ENCODE data around the gene RAB20.

Gene RAB20

DNA sequence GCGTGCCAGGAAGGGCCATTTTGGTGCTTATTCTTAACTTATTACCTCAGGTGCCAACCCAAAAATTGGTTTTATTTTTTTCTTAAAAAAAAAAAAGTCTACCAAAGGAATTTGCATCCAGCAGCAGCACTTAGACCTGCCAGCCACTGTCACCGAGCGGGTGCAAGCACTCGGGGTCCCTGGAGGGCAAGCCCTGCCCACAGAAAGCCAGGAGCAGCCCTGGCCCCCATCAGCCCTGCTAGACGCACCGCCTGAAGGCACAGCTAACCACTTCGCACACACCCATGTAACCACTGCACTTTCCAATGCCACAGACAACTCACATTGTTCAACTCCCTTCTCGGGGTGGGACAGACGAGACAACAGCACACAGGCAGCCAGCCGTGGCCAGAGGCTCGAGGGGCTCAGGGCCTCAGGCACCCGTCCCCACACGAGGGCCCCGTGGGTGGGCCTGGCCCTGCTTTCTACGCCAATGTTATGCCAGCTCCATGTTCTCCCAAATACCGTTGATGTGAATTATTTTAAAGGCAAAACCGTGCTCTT lies 49.3 kb downstream of the RAB20 start:
- no peaks in the 10 kb centered on the region for H3K27me3 ChIP-seq (ENCODE audit: control insufficient read depth in 1 of 2, insufficient read depth in 2 of 2, low read length in 2 of 2)
- peaks cover 24 to 25% of the 10 kb centered on the region in 2 donors for H3K4me1 ChIP-seq (ENCODE audit: control insufficient read depth in 1 of 2, insufficient read depth in 2 of 2, low read length in 2 of 2)
- H3K4me3 ChIP-seq (ENCODE audit: low read depth in 1 of 2, low read length in 2 of 2) = no peak overlapping the region
- no peaks in the 10 kb centered on the region for H3K9me3 ChIP-seq (ENCODE audit: control insufficient read depth in 1 of 2, low read length in 2 of 2)
- H3K36me3 ChIP-seq (ENCODE audit: control insufficient read depth in 1 of 2, insufficient read depth in 2 of 2, low read length in 2 of 2) = peaks cover 0 to 19% of the 10 kb centered on the region in 2 donors
- no peak overlapping the region for H3K27ac ChIP-seq (ENCODE audit: low read depth, low read length)
- no peak overlapping the region for H3K9ac ChIP-seq (ENCODE audit: low read depth in 1 of 2, low read length in 2 of 2)

DNA sequence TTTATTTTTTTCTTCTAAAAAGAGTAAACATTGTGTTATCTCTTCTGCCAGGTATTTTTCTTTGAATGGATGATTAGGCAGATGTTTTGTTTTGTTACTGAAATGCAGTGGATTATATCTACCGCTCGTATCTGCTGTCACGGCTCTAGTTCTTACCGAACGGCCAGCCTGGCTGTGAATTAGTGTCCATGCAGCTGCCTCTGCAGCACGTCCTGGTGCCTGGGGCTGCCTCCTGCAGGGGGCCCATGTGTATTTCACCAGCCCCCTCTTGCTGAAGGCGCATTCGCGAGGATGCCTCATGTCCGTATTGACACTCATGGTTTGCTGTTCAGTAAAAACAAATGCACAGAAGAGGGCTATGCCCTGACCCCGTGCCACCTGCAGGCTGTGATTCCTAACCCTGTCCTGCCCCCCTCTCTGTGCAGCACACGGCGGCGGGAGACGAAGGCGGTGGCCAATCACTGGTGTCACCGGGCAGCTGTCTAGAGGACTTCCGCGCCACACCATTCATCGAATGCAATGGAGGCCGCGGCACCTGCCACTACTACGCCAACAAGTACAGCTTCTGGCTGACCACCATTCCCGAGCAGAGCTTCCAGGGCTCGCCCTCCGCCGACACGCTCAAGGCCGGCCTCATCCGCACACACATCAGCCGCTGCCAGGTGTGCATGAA lies 49.9 kb downstream of the RAB20 start:
- Histone ChIP-seq H3K4me3 (ENCODE audit: low read depth in 1 of 2, low read length in 2 of 2) (no peak overlapping the region), H3K9me3 (ENCODE audit: control insufficient read depth in 1 of 2, low read length in 2 of 2) (no peaks in the 10 kb centered on the region), H3K27ac (ENCODE audit: low read depth, low read length) (no peak overlapping the region), H3K4me1 (ENCODE audit: control insufficient read depth in 1 of 2, insufficient read depth in 2 of 2, low read length in 2 of 2) (peaks cover 29 to 30% of the 10 kb centered on the region in 2 donors), H3K36me3 (ENCODE audit: control insufficient read depth in 1 of 2, insufficient read depth in 2 of 2, low read length in 2 of 2) (peaks cover 0 to 19% of the 10 kb centered on the region in 2 donors), H3K27me3 (ENCODE audit: control insufficient read depth in 1 of 2, insufficient read depth in 2 of 2, low read length in 2 of 2) (no peaks in the 10 kb centered on the region), H3K9ac (ENCODE audit: low read depth in 1 of 2, low read length in 2 of 2) (no peak overlapping the region)

- Histone ChIP-seq H3K27ac (ENCODE audit: low read depth, low read length) (no peak overlapping the region), H3K36me3 (ENCODE audit: control insufficient read depth in 1 of 2, insufficient read depth in 2 of 2, low read length in 2 of 2) (peaks cover 0 to 19% of the 10 kb centered on the region in 2 donors), H3K4me1 (ENCODE audit: control insufficient read depth in 1 of 2, insufficient read depth in 2 of 2, low read length in 2 of 2) (peaks cover 36 to 43% of the 10 kb centered on the region in 2 donors), H3K9me3 (ENCODE audit: control insufficient read depth in 1 of 2, low read length in 2 of 2) (no peaks in the 10 kb centered on the region), H3K9ac (ENCODE audit: low read depth in 1 of 2, low read length in 2 of 2) (no peak overlapping the region), H3K27me3 (ENCODE audit: control insufficient read depth in 1 of 2, insufficient read depth in 2 of 2, low read length in 2 of 2) (no peaks in the 10 kb centered on the region), H3K4me3 (ENCODE audit: low read depth in 1 of 2, low read length in 2 of 2) (peak overlapping the region in 1 of 2 donors; percentile 11)
These were observed 51.3 kb downstream of the RAB20 start for GRCh38 chr13:110509971-110510786.

DNA sequence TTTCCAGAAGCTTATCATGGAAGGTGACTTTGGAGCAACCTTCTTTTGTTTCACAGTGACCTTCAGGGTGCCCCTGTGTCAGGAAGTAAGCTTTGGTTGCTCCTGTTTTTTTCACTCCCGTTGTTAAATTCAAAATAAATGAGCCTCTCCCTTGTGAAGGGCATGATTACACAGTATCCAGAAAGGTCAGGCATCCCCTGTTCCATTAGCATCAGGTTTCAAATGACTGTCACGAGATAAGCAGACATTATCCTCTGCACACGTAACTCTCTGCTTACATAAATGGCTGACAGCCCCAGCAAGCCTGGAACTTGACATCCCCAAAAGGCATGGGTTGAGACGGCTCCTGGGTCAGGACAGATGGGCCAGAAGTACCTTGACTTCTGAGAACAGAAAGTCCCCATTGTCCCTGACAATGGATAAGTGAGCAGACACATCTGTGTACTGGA lies 52.0 kb downstream of the RAB20 start:
- Histone ChIP-seq H3K4me3 (ENCODE audit: low read depth in 1 of 2, low read length in 2 of 2) (peak overlapping the region in 1 of 2 donors; percentile 11), H3K9ac (ENCODE audit: low read depth in 1 of 2, low read length in 2 of 2) (no peak overlapping the region), H3K9me3 (ENCODE audit: control insufficient read depth in 1 of 2, low read length in 2 of 2) (no peaks in the 10 kb centered on the region), H3K27ac (ENCODE audit: low read depth, low read length) (no peak overlapping the region), H3K36me3 (ENCODE audit: control insufficient read depth in 1 of 2, insufficient read depth in 2 of 2, low read length in 2 of 2) (peaks cover 0 to 19% of the 10 kb centered on the region in 2 donors), H3K4me1 (ENCODE audit: control insufficient read depth in 1 of 2, insufficient read depth in 2 of 2, low read length in 2 of 2) (peaks cover 36 to 43% of the 10 kb centered on the region in 2 donors), H3K27me3 (ENCODE audit: control insufficient read depth in 1 of 2, insufficient read depth in 2 of 2, low read length in 2 of 2) (no peaks in the 10 kb centered on the region)

DNA sequence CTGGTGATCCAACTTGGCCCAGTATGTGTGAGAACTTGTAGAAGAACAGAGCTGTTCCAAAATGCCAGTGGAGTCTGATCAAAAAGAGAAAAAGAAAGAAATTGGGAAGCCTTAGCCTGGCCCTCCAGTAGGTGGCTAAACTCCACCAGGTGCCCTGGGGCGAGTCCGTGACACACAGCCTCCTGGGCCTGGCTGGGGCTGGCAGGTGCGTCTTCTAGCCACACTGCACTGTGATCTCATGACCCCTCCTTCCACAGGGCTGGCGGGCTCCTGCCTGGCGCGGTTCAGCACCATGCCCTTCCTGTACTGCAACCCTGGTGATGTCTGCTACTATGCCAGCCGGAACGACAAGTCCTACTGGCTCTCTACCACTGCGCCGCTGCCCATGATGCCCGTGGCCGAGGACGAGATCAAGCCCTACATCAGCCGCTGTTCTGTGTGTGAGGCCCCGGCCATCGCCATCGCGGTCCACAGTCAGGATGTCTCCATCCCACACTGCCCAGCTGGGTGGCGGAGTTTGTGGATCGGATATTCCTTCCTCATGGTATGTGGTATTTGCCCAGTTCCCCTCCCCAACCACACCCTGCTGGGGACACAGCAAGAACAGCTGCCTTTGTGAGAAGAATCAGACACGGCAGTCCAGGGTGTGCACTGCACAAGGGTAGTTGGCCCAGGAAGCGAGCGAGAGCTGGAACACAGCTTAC lies 53.7 kb downstream of the RAB20 start:
- Histone ChIP-seq H3K4me3 (ENCODE audit: low read depth in 1 of 2, low read length in 2 of 2) (peak overlapping the region; percentile 70 to 71), H3K9ac (ENCODE audit: low read depth in 1 of 2, low read length in 2 of 2) (peak overlapping the region; percentile 80 to 89)

GRCh38 chr13:110506859-110507566 lies 54.5 kb downstream of the RAB20 start:
- Histone ChIP-seq H3K4me1 (ENCODE audit: control insufficient read depth in 1 of 2, insufficient read depth in 2 of 2, low read length in 2 of 2) (peaks cover 41 to 47% of the 10 kb centered on the region in 2 donors), H3K9ac (ENCODE audit: low read depth in 1 of 2, low read length in 2 of 2) (peak overlapping the region; percentile 80 to 89), H3K36me3 (ENCODE audit: control insufficient read depth in 1 of 2, insufficient read depth in 2 of 2, low read length in 2 of 2) (peaks cover 0 to 12% of the 10 kb centered on the region in 2 donors)

More for the DNA sequence above, 53.7 kb downstream of the RAB20 start:
- Histone ChIP-seq H3K27ac (ENCODE audit: low read depth, low read length) (peak overlapping the region; percentile 89), H3K36me3 (ENCODE audit: control insufficient read depth in 1 of 2, insufficient read depth in 2 of 2, low read length in 2 of 2) (peaks cover 0 to 15% of the 10 kb centered on the region in 2 donors), H3K27me3 (ENCODE audit: control insufficient read depth in 1 of 2, insufficient read depth in 2 of 2, low read length in 2 of 2) (no peaks in the 10 kb centered on the region), H3K4me1 (ENCODE audit: control insufficient read depth in 1 of 2, insufficient read depth in 2 of 2, low read length in 2 of 2) (peaks cover 41 to 47% of the 10 kb centered on the region in 2 donors), H3K9me3 (ENCODE audit: control insufficient read depth in 1 of 2, low read length in 2 of 2) (no peaks in the 10 kb centered on the region)

DNA sequence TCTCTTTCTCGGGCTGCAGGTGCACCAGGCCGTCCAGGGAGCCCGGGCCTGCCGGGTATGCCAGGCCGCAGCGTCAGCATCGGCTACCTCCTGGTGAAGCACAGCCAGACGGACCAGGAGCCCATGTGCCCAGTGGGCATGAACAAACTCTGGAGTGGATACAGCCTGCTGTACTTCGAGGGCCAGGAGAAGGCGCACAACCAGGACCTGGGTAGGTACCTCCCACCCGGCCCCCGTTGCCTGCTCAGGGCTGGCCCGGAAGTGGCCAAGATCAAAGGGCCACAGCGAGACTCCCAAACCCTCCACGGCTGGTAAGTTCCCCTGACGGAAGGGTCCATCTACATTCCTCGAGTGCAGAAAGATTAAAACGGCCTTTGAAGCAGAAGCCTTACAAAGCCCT lies 55.1 kb downstream of the RAB20 start:
- H3K4me3 ChIP-seq (ENCODE audit: low read depth in 1 of 2, low read length in 2 of 2) = peak overlapping the region; percentile 9 to 31
- no peaks in the 10 kb centered on the region for H3K9me3 ChIP-seq (ENCODE audit: control insufficient read depth in 1 of 2, low read length in 2 of 2)
- peaks cover 0 to 6% of the 10 kb centered on the region in 2 donors for H3K36me3 ChIP-seq (ENCODE audit: control insufficient read depth in 1 of 2, insufficient read depth in 2 of 2, low read length in 2 of 2)
- H3K27me3 ChIP-seq (ENCODE audit: control insufficient read depth in 1 of 2, insufficient read depth in 2 of 2, low read length in 2 of 2) = no peaks in the 10 kb centered on the region
- peak overlapping the region; percentile 53 for H3K27ac ChIP-seq (ENCODE audit: low read depth, low read length)
- H3K9ac ChIP-seq (ENCODE audit: low read depth in 1 of 2, low read length in 2 of 2) = peak overlapping the region in 1 of 2 donors; percentile 80
- H3K4me1 ChIP-seq (ENCODE audit: control insufficient read depth in 1 of 2, insufficient read depth in 2 of 2, low read length in 2 of 2) = peaks cover 41 to 47% of the 10 kb centered on the region in 2 donors

More at GRCh38 chr13:110506859-110507566, 54.5 kb downstream of the RAB20 start:
- Histone ChIP-seq H3K4me3 (ENCODE audit: low read depth in 1 of 2, low read length in 2 of 2) (peak overlapping the region; percentile 70 to 71), H3K27me3 (ENCODE audit: control insufficient read depth in 1 of 2, insufficient read depth in 2 of 2, low read length in 2 of 2) (no peaks in the 10 kb centered on the region), H3K27ac (ENCODE audit: low read depth, low read length) (peak overlapping the region; percentile 89), H3K9me3 (ENCODE audit: control insufficient read depth in 1 of 2, low read length in 2 of 2) (no peaks in the 10 kb centered on the region)

GRCh38 chr13:110505594-110505993 lies 55.9 kb downstream of the RAB20 start:
- Histone ChIP-seq H3K27ac (ENCODE audit: low read depth, low read length) (no peak overlapping the region), H3K27me3 (ENCODE audit: control insufficient read depth in 1 of 2, insufficient read depth in 2 of 2, low read length in 2 of 2) (no peaks in the 10 kb centered on the region), H3K9me3 (ENCODE audit: control insufficient read depth in 1 of 2, low read length in 2 of 2) (peaks cover 0 to 2% of the 10 kb centered on the region in 2 donors), H3K4me3 (ENCODE audit: low read depth in 1 of 2, low read length in 2 of 2) (no peak overlapping the region), H3K4me1 (ENCODE audit: control insufficient read depth in 1 of 2, insufficient read depth in 2 of 2, low read length in 2 of 2) (peaks cover 39 to 43% of the 10 kb centered on the region in 2 donors), H3K36me3 (ENCODE audit: control insufficient read depth in 1 of 2, insufficient read depth in 2 of 2, low read length in 2 of 2) (peaks cover 0 to 12% of the 10 kb centered on the region in 2 donors), H3K9ac (ENCODE audit: low read depth in 1 of 2, low read length in 2 of 2) (no peak overlapping the region)

DNA sequence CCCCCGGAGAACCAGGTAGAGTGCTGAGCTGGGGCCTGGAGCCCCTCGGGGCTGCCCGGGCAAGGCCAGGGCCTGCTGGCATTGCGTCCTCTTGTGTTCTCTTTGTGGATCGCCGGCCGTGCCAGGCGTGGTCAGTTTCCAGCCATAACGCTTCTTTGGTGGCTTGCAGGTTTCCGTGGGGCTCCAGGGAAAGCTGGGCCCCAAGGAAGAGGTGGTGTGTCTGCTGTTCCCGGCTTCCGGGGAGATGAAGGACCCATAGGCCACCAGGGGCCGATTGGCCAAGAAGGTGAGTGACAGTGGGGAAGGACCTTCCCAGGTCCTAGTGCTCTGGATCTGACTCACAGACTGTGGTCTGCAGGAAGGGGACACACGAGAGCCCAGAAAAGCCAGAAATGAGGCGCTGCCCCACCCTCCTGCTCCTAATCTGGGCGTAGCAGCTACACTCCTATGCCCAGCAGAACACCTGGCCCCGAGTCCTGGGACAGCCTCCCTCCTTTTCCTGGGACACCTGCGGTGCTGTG lies 57.5 kb downstream of the RAB20 start:
- Histone ChIP-seq H3K27ac (ENCODE audit: low read depth, low read length) (no peak overlapping the region), H3K9ac (ENCODE audit: low read depth in 1 of 2, low read length in 2 of 2) (no peak overlapping the region), H3K4me3 (ENCODE audit: low read depth in 1 of 2, low read length in 2 of 2) (no peak overlapping the region), H3K9me3 (ENCODE audit: control insufficient read depth in 1 of 2, low read length in 2 of 2) (peaks cover 0 to 3% of the 10 kb centered on the region in 2 donors), H3K36me3 (ENCODE audit: control insufficient read depth in 1 of 2, insufficient read depth in 2 of 2, low read length in 2 of 2) (peaks cover 0 to 13% of the 10 kb centered on the region in 2 donors), H3K27me3 (ENCODE audit: control insufficient read depth in 1 of 2, insufficient read depth in 2 of 2, low read length in 2 of 2) (no peaks in the 10 kb centered on the region), H3K4me1 (ENCODE audit: control insufficient read depth in 1 of 2, insufficient read depth in 2 of 2, low read length in 2 of 2) (peaks cover 32 to 37% of the 10 kb centered on the region in 2 donors)
